SK-N-SH (cell line): ENCODE results near the gene TMEM132E. TPM values are rescaled to one million over a fixed set of nuclear protein-coding genes. Genes with fewer than 3 reads are reported as not detected.

Source experiments
- CTCF ChIA-PET: fragments of 300-600, 350-600 bp; formaldehyde crosslinking; extraction: SDS; loops from one replicate; lab custom pipeline; 2021; lab: Yijun Ruan, JAX
- POLR2A ChIA-PET: fragments of 350-600 bp; sonication (Branson Sonifier 250); formaldehyde crosslinking; extraction: SDS; loops from one replicate; lab custom pipeline; 2020; ENCODE audit warnings: antibody characterized with exemption, inconsistent platforms; lab: Yijun Ruan, JAX
- DNase-seq: peaks from one replicate; pipeline ENCODE4 v3.0.0; 2012
- H2AFZ ChIP-seq: fragments of 200-600 bp; sonication (generic); 2 replicates; pipeline ENCODE4 v1.8.1; 2016; ENCODE audit warnings: antibody characterized with exemption, mild to moderate bottlenecking, low read depth
- H3F3A ChIP-seq: fragments of 200-600 bp; sonication (generic); replicated peaks from 2 replicates; pipeline ENCODE3; 2016; ENCODE audit warnings: antibody characterized with exemption, mild to moderate bottlenecking; ENCODE audit not compliant: insufficient read depth
- H3K27ac ChIP-seq, 2 experiments: fragments of 200-500 bp in 1 of 2; fragments of 200-600 bp in 1 of 2; sonication (Bioruptor generic) in 1 of 2; sonication (generic), shearing (Covaris generic) in 1 of 2; 2 replicates each; pipeline versions ENCODE4 v1.5.1 to v1.6.1; 2014 to 2016; ENCODE audit warnings: low read depth in 2 of 2, inconsistent platforms in 1 of 2, low read length in 1 of 2, mild to moderate bottlenecking in 1 of 2, mixed read lengths in 1 of 2
- H3K27me3 ChIP-seq: fragments of 200-600 bp; sonication (generic), shearing (Covaris generic); 2 replicates; pipeline ENCODE4 v1.6.1; 2016; ENCODE audit warnings: mixed run types; ENCODE audit not compliant: insufficient read depth
- H3K36me3 ChIP-seq, 2 experiments: fragments of 200-500 bp in 1 of 2; fragments of 200-600 bp in 1 of 2; sonication (Bioruptor generic) in 1 of 2; sonication (generic) in 1 of 2; replicated peaks in 1 of 2; 2 replicates each; pipeline versions ENCODE3 to v1.5.1; 2014 to 2016; ENCODE audit warnings: low read length in 1 of 2, mild to moderate bottlenecking in 1 of 2; ENCODE audit not compliant: insufficient read depth in 2 of 2, control insufficient read depth in 1 of 2
- H3K4me1 ChIP-seq, 2 experiments: fragments of 200-500 bp in 1 of 2; fragments of 200-600 bp in 1 of 2; sonication (Bioruptor generic) in 1 of 2; sonication (generic), shearing (Covaris generic) in 1 of 2; 2 replicates each; pipeline versions ENCODE4 v1.5.1 to v1.6.1; 2014 to 2016; ENCODE audit warnings: low read depth in 1 of 2, low read length in 1 of 2, mixed run types in 1 of 2; ENCODE audit not compliant: insufficient read depth in 2 of 2, control insufficient read depth in 1 of 2
- H3K4me2 ChIP-seq: fragments of 200-600 bp; sonication (generic), shearing (Covaris generic); 2 replicates; pipeline ENCODE4 v1.6.1; 2017; ENCODE audit warnings: mixed run types
- H3K4me3 ChIP-seq, 2 experiments: fragments of 200-500 bp in 1 of 2; fragments of 200-600 bp in 1 of 2; sonication (Bioruptor generic) in 1 of 2; sonication (generic), shearing (Covaris generic) in 1 of 2; 2 replicates each; pipeline versions ENCODE4 v1.5.1 to v1.8.1; 2014 to 2016; ENCODE audit warnings: low read depth in 2 of 2, inconsistent platforms in 1 of 2, low read length in 1 of 2, mild to moderate bottlenecking in 1 of 2, mixed read lengths in 1 of 2, moderate library complexity in 1 of 2
- H3K79me2 ChIP-seq: fragments of 200-600 bp; sonication (generic); 2 replicates; pipeline ENCODE4 v1.8.1; 2017; ENCODE audit warnings: mild to moderate bottlenecking; ENCODE audit not compliant: insufficient read depth
- H3K9ac ChIP-seq: fragments of 200-600 bp; sonication (generic); 2 replicates; pipeline ENCODE4 v1.6.1; 2017; ENCODE audit warnings: mixed run types
- H3K9me2 ChIP-seq: fragments of 200-600 bp; sonication (generic); 2 replicates; pipeline ENCODE4 v1.6.1; 2017; ENCODE audit warnings: mixed run types
- H3K9me3 ChIP-seq: fragments of 200-600 bp; sonication (generic); 2 replicates; pipeline ENCODE4 v1.6.1; 2017; ENCODE audit warnings: mixed run types, mild to moderate bottlenecking, moderate library complexity
- H4K20me1 ChIP-seq: fragments of 200-600 bp; sonication (generic); 2 replicates; pipeline ENCODE4 v1.6.1; 2017; ENCODE audit warnings: mild to moderate bottlenecking, mixed run types; ENCODE audit not compliant: insufficient read depth
- CHD2 ChIP-seq: fragments of 150-350 bp; IDR thresholded peaks from 2 replicates; pipeline ENCODE4 v1.6.1; 2018; ENCODE audit warnings: low read length; ENCODE audit not compliant: partially characterized antibody
- EZH2phosphoT487 ChIP-seq: fragments of 200-600 bp; sonication (generic); IDR thresholded peaks from 2 replicates; pipeline ENCODE4 v1.6.1; 2017; ENCODE audit warnings: low read depth, mixed run types, mild to moderate bottlenecking, antibody characterized with exemption, moderate library complexity, borderline replicate concordance
- FOXJ3 ChIP-seq: sonication (generic); formaldehyde crosslinking; IDR thresholded peaks from 2 replicates; pipeline ENCODE4 v1.5.1; 2020; ENCODE audit warnings: mild to moderate bottlenecking, missing genetic modification reagents
- GABPA ChIP-seq: IDR thresholded peaks from 2 replicates; pipeline ENCODE4 v1.4.0; 2012; ENCODE audit warnings: low read depth, mild to moderate bottlenecking
- JUND ChIP-seq: IDR thresholded peaks from 2 replicates; pipeline ENCODE4 v1.4.0; 2012
- MEF2A ChIP-seq: IDR thresholded peaks from 2 replicates; pipeline ENCODE4 v1.4.0; 2012; ENCODE audit warnings: low read depth, borderline replicate concordance
- NRF1 ChIP-seq: IDR thresholded peaks from 2 replicates; pipeline ENCODE4 v1.6.1; 2012; ENCODE audit warnings: low read depth, mild to moderate bottlenecking, low read length
- POLR2AphosphoS5 ChIP-seq: IDR thresholded peaks from 2 replicates; pipeline ENCODE4 v1.6.1; 2012; ENCODE audit warnings: low read depth, low read length
- RAD21 ChIP-seq: IDR thresholded peaks from 2 replicates; pipeline ENCODE4 v1.6.1; 2012; ENCODE audit warnings: mild to moderate bottlenecking, low read length
- SMC3 ChIP-seq: IDR thresholded peaks from 2 replicates; pipeline ENCODE4 v1.6.1; 2012; ENCODE audit warnings: low read depth, low read length, improper control_type of control experiment
- TCF12 ChIP-seq: IDR thresholded peaks from 2 replicates; pipeline ENCODE4 v1.4.0; 2012
- WGBS: methylation state at CpG from one replicate; pipeline ENCODE4 v1.1.6; 2017; ENCODE audit warnings: low lambda C conversion rate; 5-methylcytosine and 5-hydroxymethylcytosine counted together
- polyA plus RNA-seq, 3 experiments: library from polyadenylated mRNA; depleted of rRNA; stranded (reverse); fragments of >200 nt; gene quantifications; 2 replicates each; pipeline ENCODE4 v1.2.3, GENCODE V29; 2012
- TF ChIP-seq, protein P1 (sequence below): fragments of 150-350 bp; IDR thresholded peaks from 2 replicates; pipeline ENCODE4 v1.6.1; 2017; ENCODE audit warnings: antibody characterized with exemption, low read length, low read depth, borderline replicate concordance
- TF ChIP-seq, protein P2 (sequence below): IDR thresholded peaks from 2 replicates; pipeline ENCODE4 v1.6.1; 2012; ENCODE audit warnings: mild to moderate bottlenecking, low read depth, low read length, moderate library complexity
- TF ChIP-seq, protein P3 (sequence below): fragments of 150-350 bp; IDR thresholded peaks from 2 replicates; pipeline ENCODE4 v1.6.1; 2016; ENCODE audit warnings: mild to moderate bottlenecking, low read depth, low read length
- TF ChIP-seq, protein P4 (sequence below): IDR thresholded peaks from 2 replicates; pipeline ENCODE4 v1.4.0; 2012; ENCODE audit warnings: low read depth, borderline replicate concordance
- TF ChIP-seq, protein P5 (sequence below): fragments of 200-600 bp; sonication (generic); IDR thresholded peaks from 2 replicates; pipeline ENCODE4 v1.6.1; 2017; ENCODE audit warnings: antibody characterized with exemption, mild to moderate bottlenecking, moderate library complexity

TMEM132E gene
- polyA plus RNA-seq, 1 of the 3 experiments (the other 2 are of a cell fraction): not detected

DNA sequence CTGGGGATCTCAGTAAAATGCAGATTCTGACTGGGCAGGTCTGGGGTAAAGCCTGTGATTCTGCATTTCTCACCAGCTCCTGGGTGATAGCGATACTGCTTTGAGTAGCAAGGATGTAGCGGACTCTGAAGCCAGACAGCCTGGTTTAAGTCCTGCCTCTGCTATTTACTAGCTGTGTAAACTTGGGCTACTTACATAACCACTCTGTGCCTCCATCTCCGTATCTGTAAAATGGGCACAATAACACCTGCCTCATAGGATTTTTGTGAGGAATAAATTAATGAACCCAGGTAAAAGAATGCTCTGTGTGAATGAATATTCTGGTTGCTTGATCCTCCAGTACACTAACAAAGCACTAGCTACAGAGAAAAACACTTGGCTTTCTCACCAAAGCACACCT is 54.4 kb downstream of the TMEM132E start:
- Histone ChIP-seq H3K4me2 (no peak overlapping the region), H3K27ac (no peak overlapping the region), H3K9ac (no peak overlapping the region), H3K36me3 (no peaks in the 10 kb centered on the region), H3K27me3 (no peaks in the 10 kb centered on the region), H3K9me2 (no peaks in the 10 kb centered on the region), H3K4me3 (no peak overlapping the region), H3F3A (no peaks in the 10 kb centered on the region), H3K9me3 (no peaks in the 10 kb centered on the region), H3K4me1 (no peaks in the 10 kb centered on the region), H2AFZ (no peak overlapping the region), H4K20me1 (no peaks in the 10 kb centered on the region), H3K79me2 (no peaks in the 10 kb centered on the region)
- CTCF ChIA-PET: interaction anchor here (0.5 to 2.2 kb wide), 4 partner anchors 49 to 715 kb away, joined by 3 to 9 read pairs (median 4); no protein-coding TSS in a partner anchor
- POLR2A ChIA-PET: no interaction called here
- TF ChIP-seq JUND (no peak), RAD21 (no peak), CHD2 (no peak), MEF2A (no peak), FOXJ3 (CRISPR knock-in tag) (no peak), GABPA (no peak), EZH2phosphoT487 (no peak), NRF1 (no peak), SMC3 (no peak), TCF12 (no peak), POLR2AphosphoS5 (no peak)
- TF ChIP-seq, protein P1, sequence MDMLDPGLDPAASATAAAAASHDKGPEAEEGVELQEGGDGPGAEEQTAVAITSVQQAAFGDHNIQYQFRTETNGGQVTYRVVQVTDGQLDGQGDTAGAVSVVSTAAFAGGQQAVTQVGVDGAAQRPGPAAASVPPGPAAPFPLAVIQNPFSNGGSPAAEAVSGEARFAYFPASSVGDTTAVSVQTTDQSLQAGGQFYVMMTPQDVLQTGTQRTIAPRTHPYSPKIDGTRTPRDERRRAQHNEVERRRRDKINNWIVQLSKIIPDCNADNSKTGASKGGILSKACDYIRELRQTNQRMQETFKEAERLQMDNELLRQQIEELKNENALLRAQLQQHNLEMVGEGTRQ: no peak
- TF ChIP-seq, protein P2, sequence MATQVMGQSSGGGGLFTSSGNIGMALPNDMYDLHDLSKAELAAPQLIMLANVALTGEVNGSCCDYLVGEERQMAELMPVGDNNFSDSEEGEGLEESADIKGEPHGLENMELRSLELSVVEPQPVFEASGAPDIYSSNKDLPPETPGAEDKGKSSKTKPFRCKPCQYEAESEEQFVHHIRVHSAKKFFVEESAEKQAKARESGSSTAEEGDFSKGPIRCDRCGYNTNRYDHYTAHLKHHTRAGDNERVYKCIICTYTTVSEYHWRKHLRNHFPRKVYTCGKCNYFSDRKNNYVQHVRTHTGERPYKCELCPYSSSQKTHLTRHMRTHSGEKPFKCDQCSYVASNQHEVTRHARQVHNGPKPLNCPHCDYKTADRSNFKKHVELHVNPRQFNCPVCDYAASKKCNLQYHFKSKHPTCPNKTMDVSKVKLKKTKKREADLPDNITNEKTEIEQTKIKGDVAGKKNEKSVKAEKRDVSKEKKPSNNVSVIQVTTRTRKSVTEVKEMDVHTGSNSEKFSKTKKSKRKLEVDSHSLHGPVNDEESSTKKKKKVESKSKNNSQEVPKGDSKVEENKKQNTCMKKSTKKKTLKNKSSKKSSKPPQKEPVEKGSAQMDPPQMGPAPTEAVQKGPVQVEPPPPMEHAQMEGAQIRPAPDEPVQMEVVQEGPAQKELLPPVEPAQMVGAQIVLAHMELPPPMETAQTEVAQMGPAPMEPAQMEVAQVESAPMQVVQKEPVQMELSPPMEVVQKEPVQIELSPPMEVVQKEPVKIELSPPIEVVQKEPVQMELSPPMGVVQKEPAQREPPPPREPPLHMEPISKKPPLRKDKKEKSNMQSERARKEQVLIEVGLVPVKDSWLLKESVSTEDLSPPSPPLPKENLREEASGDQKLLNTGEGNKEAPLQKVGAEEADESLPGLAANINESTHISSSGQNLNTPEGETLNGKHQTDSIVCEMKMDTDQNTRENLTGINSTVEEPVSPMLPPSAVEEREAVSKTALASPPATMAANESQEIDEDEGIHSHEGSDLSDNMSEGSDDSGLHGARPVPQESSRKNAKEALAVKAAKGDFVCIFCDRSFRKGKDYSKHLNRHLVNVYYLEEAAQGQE: no peak
- TF ChIP-seq, protein P3, sequence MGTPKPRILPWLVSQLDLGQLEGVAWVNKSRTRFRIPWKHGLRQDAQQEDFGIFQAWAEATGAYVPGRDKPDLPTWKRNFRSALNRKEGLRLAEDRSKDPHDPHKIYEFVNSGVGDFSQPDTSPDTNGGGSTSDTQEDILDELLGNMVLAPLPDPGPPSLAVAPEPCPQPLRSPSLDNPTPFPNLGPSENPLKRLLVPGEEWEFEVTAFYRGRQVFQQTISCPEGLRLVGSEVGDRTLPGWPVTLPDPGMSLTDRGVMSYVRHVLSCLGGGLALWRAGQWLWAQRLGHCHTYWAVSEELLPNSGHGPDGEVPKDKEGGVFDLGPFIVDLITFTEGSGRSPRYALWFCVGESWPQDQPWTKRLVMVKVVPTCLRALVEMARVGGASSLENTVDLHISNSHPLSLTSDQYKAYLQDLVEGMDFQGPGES: no peak
- TF ChIP-seq, protein P4, sequence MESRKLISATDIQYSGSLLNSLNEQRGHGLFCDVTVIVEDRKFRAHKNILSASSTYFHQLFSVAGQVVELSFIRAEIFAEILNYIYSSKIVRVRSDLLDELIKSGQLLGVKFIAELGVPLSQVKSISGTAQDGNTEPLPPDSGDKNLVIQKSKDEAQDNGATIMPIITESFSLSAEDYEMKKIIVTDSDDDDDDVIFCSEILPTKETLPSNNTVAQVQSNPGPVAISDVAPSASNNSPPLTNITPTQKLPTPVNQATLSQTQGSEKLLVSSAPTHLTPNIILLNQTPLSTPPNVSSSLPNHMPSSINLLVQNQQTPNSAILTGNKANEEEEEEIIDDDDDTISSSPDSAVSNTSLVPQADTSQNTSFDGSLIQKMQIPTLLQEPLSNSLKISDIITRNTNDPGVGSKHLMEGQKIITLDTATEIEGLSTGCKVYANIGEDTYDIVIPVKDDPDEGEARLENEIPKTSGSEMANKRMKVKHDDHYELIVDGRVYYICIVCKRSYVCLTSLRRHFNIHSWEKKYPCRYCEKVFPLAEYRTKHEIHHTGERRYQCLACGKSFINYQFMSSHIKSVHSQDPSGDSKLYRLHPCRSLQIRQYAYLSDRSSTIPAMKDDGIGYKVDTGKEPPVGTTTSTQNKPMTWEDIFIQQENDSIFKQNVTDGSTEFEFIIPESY: no peak
- TF ChIP-seq, protein P5, sequence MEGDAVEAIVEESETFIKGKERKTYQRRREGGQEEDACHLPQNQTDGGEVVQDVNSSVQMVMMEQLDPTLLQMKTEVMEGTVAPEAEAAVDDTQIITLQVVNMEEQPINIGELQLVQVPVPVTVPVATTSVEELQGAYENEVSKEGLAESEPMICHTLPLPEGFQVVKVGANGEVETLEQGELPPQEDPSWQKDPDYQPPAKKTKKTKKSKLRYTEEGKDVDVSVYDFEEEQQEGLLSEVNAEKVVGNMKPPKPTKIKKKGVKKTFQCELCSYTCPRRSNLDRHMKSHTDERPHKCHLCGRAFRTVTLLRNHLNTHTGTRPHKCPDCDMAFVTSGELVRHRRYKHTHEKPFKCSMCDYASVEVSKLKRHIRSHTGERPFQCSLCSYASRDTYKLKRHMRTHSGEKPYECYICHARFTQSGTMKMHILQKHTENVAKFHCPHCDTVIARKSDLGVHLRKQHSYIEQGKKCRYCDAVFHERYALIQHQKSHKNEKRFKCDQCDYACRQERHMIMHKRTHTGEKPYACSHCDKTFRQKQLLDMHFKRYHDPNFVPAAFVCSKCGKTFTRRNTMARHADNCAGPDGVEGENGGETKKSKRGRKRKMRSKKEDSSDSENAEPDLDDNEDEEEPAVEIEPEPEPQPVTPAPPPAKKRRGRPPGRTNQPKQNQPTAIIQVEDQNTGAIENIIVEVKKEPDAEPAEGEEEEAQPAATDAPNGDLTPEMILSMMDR: no peak
- DNase-seq: no peak
- WGBS: 43% methylated on average over 3 of the region's 3 CpGs
